SK-N-SH treated with all-trans-retinoic acid at 6 μM for 48 hours (cell line): Measurements from ENCODE around the gene ARHGAP10.

Source experiments
- ATAC-seq: fragments of 200-7000 bp; cut with Tn5 transposase; 3 replicates; pipeline ENCODE4 v1.9.1; 2020; ENCODE audit warnings: mild to moderate bottlenecking, moderate library complexity
- ARNTL ChIP-seq: fragments of 450-650 bp; formaldehyde crosslinking; IDR thresholded peaks from 2 replicates; pipeline ENCODE4 v1.5.0; 2020; ENCODE audit warnings: low read depth, mild to moderate bottlenecking, moderate library complexity, borderline replicate concordance
- BACH2 ChIP-seq: fragments of 250-450 bp; sonication (Bioruptor Pico); IDR thresholded peaks from 2 replicates; pipeline ENCODE4 v1.9.0; 2021; ENCODE audit warnings: mild to moderate bottlenecking, borderline replicate concordance
- CREB5 ChIP-seq: fragments of 250-450 bp; sonication (Bioruptor Pico); IDR thresholded peaks from 2 replicates; pipeline ENCODE4 v1.5.1; 2020; ENCODE audit warnings: low read depth, mild to moderate bottlenecking, moderate library complexity
- CSDC2 ChIP-seq: fragments of 250-450 bp; sonication (Bioruptor Pico); IDR thresholded peaks from 2 replicates; pipeline ENCODE4 v1.5.0; 2020; ENCODE audit warnings: mild to moderate bottlenecking, moderate library complexity
- CSRNP3 ChIP-seq: fragments of 250-450 bp; sonication (Bioruptor Pico); IDR thresholded peaks from 2 replicates; pipeline ENCODE4 v1.5.1; 2021; ENCODE audit warnings: mild to moderate bottlenecking, moderate library complexity
- GLIS3 ChIP-seq: fragments of 250-450 bp; sonication (Bioruptor Pico); IDR thresholded peaks from 2 replicates; pipeline ENCODE4 v1.5.0; 2020; ENCODE audit warnings: mild to moderate bottlenecking, moderate library complexity
- OSR1 ChIP-seq: fragments of 250-450 bp; sonication (Bioruptor Pico); IDR thresholded peaks from 2 replicates; pipeline ENCODE4 v1.8.0; 2022; ENCODE audit warnings: moderate library complexity, mild to moderate bottlenecking, inconsistent platforms
- PATZ1 ChIP-seq: fragments of 250-450 bp; sonication (Bioruptor Pico); IDR thresholded peaks from 2 replicates; pipeline ENCODE4 v1.8.0; 2020; ENCODE audit warnings: mild to moderate bottlenecking, moderate library complexity, borderline replicate concordance
- POU6F1 ChIP-seq: fragments of 250-450 bp; sonication (Bioruptor Pico); IDR thresholded peaks from 2 replicates; pipeline ENCODE4 v1.8.0; 2021; ENCODE audit warnings: low read depth, mild to moderate bottlenecking, moderate library complexity, borderline replicate concordance
- PPARA ChIP-seq: fragments of 250-450 bp; sonication (Bioruptor Pico); IDR thresholded peaks from 2 replicates; pipeline ENCODE4 v1.5.0; 2020; ENCODE audit warnings: mild to moderate bottlenecking, borderline replicate concordance
- SNAI2 ChIP-seq: fragments of 250-450 bp; sonication (Bioruptor Pico); IDR thresholded peaks from 2 replicates; pipeline ENCODE4 v1.5.0; 2020; ENCODE audit warnings: mild to moderate bottlenecking, moderate library complexity
- TOX ChIP-seq: fragments of 250-450 bp; sonication (Bioruptor Pico); IDR thresholded peaks from 2 replicates; pipeline ENCODE4 v1.8.0; 2021; ENCODE audit warnings: mild to moderate bottlenecking, moderate library complexity, borderline replicate concordance
- TSHZ2 ChIP-seq: fragments of 250-450 bp; sonication (Bioruptor Pico); IDR thresholded peaks from 2 replicates; pipeline ENCODE4 v1.5.0; 2020; ENCODE audit warnings: mild to moderate bottlenecking, moderate library complexity
- ZC3H10 ChIP-seq: fragments of 250-450 bp; sonication (Bioruptor Pico); IDR thresholded peaks from 2 replicates; pipeline ENCODE4 v1.5.1; 2021; ENCODE audit warnings: mild to moderate bottlenecking, moderate library complexity
- ZFP3 ChIP-seq: fragments of 250-450 bp; sonication (Bioruptor Pico); IDR thresholded peaks from 2 replicates; pipeline ENCODE4 v1.5.0; 2020; ENCODE audit warnings: mild to moderate bottlenecking, moderate library complexity
- ZNF565 ChIP-seq: fragments of 450-650 bp; formaldehyde crosslinking; conservative IDR thresholded peaks from 2 replicates; pipeline ENCODE4 v1.5.0; 2020; ENCODE audit warnings: low read depth, mild to moderate bottlenecking, moderate library complexity
- ZNF70 ChIP-seq: fragments of 450-650 bp; formaldehyde crosslinking; IDR thresholded peaks from 2 replicates; pipeline ENCODE4 v1.5.0; 2020; ENCODE audit warnings: mild to moderate bottlenecking, moderate library complexity
- ZNF8 ChIP-seq: fragments of 450-650 bp; formaldehyde crosslinking; IDR thresholded peaks from 2 replicates; pipeline ENCODE4 v1.5.0; 2020; ENCODE audit warnings: mild to moderate bottlenecking, moderate library complexity

Gene ARHGAP10

GRCh38 chr4:147916351-147916750 lies 184.5 kb downstream of the ARHGAP10 start:
- no peak for ATAC-seq
- TF ChIP-seq ZNF8 (CRISPR knock-in tag): no peak
- TF ChIP-seq GLIS3 (CRISPR knock-in tag): no peak
- no peak for TF ChIP-seq BACH2 (CRISPR knock-in tag)
- TF ChIP-seq CSRNP3 (CRISPR knock-in tag): no peak
- no peak for TF ChIP-seq POU6F1 (CRISPR knock-in tag)
- no peak for TF ChIP-seq ZFP3 (CRISPR knock-in tag)
- no peak for TF ChIP-seq ZC3H10 (CRISPR knock-in tag)
- no peak for TF ChIP-seq ARNTL
- no peak for TF ChIP-seq ZNF565 (CRISPR knock-in tag)
- no peak for TF ChIP-seq CREB5 (CRISPR knock-in tag)
- TF ChIP-seq SNAI2 (CRISPR knock-in tag): no peak
- no peak for TF ChIP-seq ZNF70 (CRISPR knock-in tag)
- no peak for TF ChIP-seq PPARA (CRISPR knock-in tag)
- no peak for TF ChIP-seq TSHZ2 (CRISPR knock-in tag)
- no peak for TF ChIP-seq OSR1 (CRISPR knock-in tag)
- TF ChIP-seq, all 23 proteins: peak for 0

GRCh38 chr4:147923381-147923780 lies 191.5 kb downstream of the ARHGAP10 start:
- TF ChIP-seq POU6F1 (CRISPR knock-in tag) (no peak), CSDC2 (CRISPR knock-in tag) (no peak), PATZ1 (no peak), CSRNP3 (CRISPR knock-in tag) (no peak), ZNF8 (CRISPR knock-in tag) (no peak), OSR1 (CRISPR knock-in tag) (no peak), ARNTL (no peak), ZNF70 (CRISPR knock-in tag) (no peak)
- ATAC-seq: no peak

GRCh38 chr4:147923854-147924253 lies 192.0 kb downstream of the ARHGAP10 start:
- TF ChIP-seq CSDC2 (CRISPR knock-in tag): no peak
- no peak for TF ChIP-seq SNAI2 (CRISPR knock-in tag)
- TF ChIP-seq TOX (CRISPR knock-in tag): no peak
- no peak for TF ChIP-seq CREB5 (CRISPR knock-in tag)
- TF ChIP-seq ZNF8 (CRISPR knock-in tag): no peak
- no peak for TF ChIP-seq ZC3H10 (CRISPR knock-in tag)
- no peak for TF ChIP-seq ZFP3 (CRISPR knock-in tag)
- TF ChIP-seq PATZ1: no peak
- no peak for TF ChIP-seq BACH2 (CRISPR knock-in tag)
- no peak for ATAC-seq
